OCI-LY7 (cell line): Measurements from ENCODE around the gene SERGEF.
"Not testable (repeated sequence)": the region's sequence is repeated elsewhere in the genome, so short reads cannot be mapped to it uniquely, and the experiment has no call there.

Experiments
- EZH2phosphoT487 ChIP-seq: fragments of 200-600 bp; sonication (generic); IDR thresholded peaks from 2 replicates; pipeline ENCODE4 v1.6.1; 2018; ENCODE audit warnings: low read depth, borderline replicate concordance, mild to moderate bottlenecking, mixed run types, antibody characterized with exemption, low read length, moderate library complexity, mixed read lengths
- TF ChIP-seq, protein P1 (sequence below): fragments of 200-600 bp; sonication (generic); conservative IDR thresholded peaks from 2 replicates; pipeline ENCODE4 v1.5.1; 2014; ENCODE audit warnings: mild to moderate bottlenecking, antibody characterized with exemption, low read length, moderate library complexity, mixed read lengths

GRCh38 chr11:17868398-17868797 lies 144.4 kb downstream of the SERGEF start:
- TF ChIP-seq, protein P1, sequence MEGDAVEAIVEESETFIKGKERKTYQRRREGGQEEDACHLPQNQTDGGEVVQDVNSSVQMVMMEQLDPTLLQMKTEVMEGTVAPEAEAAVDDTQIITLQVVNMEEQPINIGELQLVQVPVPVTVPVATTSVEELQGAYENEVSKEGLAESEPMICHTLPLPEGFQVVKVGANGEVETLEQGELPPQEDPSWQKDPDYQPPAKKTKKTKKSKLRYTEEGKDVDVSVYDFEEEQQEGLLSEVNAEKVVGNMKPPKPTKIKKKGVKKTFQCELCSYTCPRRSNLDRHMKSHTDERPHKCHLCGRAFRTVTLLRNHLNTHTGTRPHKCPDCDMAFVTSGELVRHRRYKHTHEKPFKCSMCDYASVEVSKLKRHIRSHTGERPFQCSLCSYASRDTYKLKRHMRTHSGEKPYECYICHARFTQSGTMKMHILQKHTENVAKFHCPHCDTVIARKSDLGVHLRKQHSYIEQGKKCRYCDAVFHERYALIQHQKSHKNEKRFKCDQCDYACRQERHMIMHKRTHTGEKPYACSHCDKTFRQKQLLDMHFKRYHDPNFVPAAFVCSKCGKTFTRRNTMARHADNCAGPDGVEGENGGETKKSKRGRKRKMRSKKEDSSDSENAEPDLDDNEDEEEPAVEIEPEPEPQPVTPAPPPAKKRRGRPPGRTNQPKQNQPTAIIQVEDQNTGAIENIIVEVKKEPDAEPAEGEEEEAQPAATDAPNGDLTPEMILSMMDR: not testable (repeated sequence)
- TF ChIP-seq EZH2phosphoT487: not testable (repeated sequence)
